22Rv1 (cell line): Measurements from ENCODE around the gene ZMYND10.
"Not testable (repeated sequence)": the region's sequence is repeated elsewhere in the genome, so short reads cannot be mapped to it uniquely, and the experiment has no call there.

ENCODE experiments used
- H3K27ac ChIP-seq: fragments of 450-650 bp; 2 replicates; pipeline ENCODE4 v1.5.1; 2017
- ZFX ChIP-seq: fragments of 450-650 bp; IDR thresholded peaks from 2 replicates; pipeline ENCODE4 v1.6.1; 2017; ENCODE audit warnings: antibody characterized with exemption, borderline replicate concordance
- TF ChIP-seq, protein P1 (sequence below): fragments of 450-650 bp; IDR thresholded peaks from 2 replicates; pipeline ENCODE4 v1.5.1; 2017; ENCODE audit warnings: mild to moderate bottlenecking

ZMYND10 gene

GRCh38 chr3:50314816-50315215, 30.7 kb downstream of the ZMYND10 start:
- H3K27ac ChIP-seq: 0 out of 2 replicates have a peak overlapping the region, but pooled peaks have one; percentile 13
- TF ChIP-seq, protein P1, sequence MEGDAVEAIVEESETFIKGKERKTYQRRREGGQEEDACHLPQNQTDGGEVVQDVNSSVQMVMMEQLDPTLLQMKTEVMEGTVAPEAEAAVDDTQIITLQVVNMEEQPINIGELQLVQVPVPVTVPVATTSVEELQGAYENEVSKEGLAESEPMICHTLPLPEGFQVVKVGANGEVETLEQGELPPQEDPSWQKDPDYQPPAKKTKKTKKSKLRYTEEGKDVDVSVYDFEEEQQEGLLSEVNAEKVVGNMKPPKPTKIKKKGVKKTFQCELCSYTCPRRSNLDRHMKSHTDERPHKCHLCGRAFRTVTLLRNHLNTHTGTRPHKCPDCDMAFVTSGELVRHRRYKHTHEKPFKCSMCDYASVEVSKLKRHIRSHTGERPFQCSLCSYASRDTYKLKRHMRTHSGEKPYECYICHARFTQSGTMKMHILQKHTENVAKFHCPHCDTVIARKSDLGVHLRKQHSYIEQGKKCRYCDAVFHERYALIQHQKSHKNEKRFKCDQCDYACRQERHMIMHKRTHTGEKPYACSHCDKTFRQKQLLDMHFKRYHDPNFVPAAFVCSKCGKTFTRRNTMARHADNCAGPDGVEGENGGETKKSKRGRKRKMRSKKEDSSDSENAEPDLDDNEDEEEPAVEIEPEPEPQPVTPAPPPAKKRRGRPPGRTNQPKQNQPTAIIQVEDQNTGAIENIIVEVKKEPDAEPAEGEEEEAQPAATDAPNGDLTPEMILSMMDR: no peak
- TF ChIP-seq ZFX: no peak

- 0 out of 2 replicates have a peak overlapping the region, but pooled peaks have one; percentile 13 for H3K27ac ChIP-seq
- no peak for TF ChIP-seq ZFX
- TF ChIP-seq, protein P1: no peak
These were observed 31.2 kb downstream of the ZMYND10 start for GRCh38 chr3:50314342-50314741.

DNA sequence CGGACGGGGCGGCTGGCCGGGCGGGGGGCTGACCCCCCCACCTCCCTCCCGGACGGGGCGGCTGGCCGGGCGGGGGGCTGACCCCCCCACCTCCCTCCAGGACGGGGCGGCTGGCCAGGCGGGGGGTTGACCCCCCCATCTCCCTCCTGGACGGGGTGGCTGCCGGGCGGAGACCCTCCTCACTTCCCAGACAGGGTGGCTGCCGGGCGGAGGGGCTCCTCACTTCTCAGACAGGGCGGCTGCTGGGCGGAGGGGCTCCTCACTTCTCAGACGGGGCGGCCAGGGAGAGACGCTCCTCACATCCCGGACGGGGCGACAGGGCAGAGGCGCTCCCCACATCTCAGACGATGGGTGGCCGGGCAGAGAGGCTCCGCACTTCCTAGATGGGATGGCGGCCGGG, 33.5 kb downstream of the ZMYND10 start:
- not testable (repeated sequence) for H3K27ac ChIP-seq

- H3K27ac ChIP-seq: no peak overlapping the region
These were observed 40.9 kb downstream of the ZMYND10 start for GRCh38 chr3:50304601-50305000.

GRCh38 chr3:50303013-50303815, 42.3 kb downstream of the ZMYND10 start, which contains the start of gene HYAL1:
Gene HYAL1 (minus strand): TSS chr3:50303574. CDS start chr3:50302956, 618 bp downstream.
- peak within 1 kb of the TSS; percentile 38; the same call in 1 of the 2 replicates for H3K27ac ChIP-seq

More at GRCh38 chr3:50304601-50305000, 40.9 kb downstream of the ZMYND10 start:
- TF ChIP-seq, protein P1: no peak
- no peak for TF ChIP-seq ZFX

DNA sequence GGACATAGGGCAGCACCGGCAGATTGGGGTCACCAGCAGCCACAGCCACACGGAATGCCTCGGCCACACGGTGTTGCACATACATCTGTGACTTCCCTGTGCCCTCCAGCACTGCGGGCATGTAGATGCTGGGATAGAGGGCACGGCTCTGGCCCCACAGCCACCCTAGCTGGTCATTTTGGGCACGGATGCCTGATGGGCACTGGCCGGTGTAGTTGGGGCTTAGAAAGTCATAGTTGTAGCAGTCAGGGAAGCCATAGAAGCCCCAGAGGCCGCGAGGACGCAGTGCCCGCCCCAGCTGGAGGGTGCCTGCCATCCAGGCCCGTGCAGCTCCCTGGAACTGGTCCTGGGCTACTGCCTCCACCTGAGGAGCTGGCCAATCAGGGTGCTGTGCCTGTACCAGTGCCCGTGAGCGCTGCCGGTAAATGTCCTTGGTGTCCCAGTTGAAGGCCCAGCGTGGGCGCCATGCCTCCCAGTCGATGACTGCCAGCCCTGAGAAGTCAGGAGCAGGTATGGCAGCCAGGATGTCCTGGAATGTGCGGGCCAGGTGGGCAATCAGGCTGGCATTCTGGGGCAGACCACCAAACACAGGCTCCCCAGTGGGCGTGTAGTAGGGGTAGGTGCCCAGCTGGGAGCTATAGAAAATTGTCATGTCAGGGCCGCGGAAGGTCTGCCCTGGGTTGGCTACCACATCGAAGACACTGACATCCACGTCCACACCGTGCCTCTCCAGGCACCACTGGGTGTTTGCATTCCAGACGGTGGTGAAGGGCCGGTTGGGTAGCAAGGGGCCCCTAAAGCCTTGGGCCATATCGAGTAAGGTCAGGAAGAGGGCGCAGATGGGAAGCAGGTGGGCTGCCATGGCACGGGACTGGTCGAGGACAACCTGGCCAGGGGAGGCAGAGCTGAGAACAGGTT, 43.2 kb downstream of the ZMYND10 start:
- peak overlapping the region; percentile 38; the same call in 1 of the 2 replicates for H3K27ac ChIP-seq
- TF ChIP-seq, protein P1: no peak
- TF ChIP-seq ZFX: no peak

More at GRCh38 chr3:50303013-50303815, 42.3 kb downstream of the ZMYND10 start, which contains the start of gene HYAL1:
- TF ChIP-seq ZFX: no peak
- TF ChIP-seq, protein P1: no peak

DNA sequence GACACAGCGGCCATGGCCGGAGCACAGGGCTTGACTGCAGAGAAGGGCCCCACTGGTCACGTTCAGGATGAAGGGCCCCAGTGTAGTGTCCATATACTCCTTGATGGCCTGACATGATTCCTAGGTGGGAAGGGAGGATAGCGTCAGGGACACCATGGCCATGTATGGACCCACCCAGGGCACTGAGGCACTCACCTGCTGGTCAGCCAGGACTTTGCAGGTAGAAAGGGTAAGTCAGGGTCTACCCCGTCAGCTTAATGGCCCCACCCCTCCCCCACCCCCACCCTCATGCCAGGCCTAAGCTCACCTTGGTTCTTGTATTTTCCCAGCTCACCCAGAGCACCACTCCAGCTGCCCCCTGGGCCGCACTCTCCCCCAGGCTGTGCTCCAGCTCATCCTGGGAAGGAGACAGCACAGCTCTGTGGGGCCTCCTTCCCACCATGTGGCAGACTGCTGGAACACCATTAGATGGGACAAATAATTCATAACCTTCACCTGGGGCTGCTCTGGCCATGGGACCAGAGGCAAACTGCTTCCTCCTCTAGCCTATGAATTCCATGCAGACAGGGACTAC, 44.8 kb downstream of the ZMYND10 start:
- no peak for TF ChIP-seq ZFX
- TF ChIP-seq, protein P1: no peak
- H3K27ac ChIP-seq: peak overlapping the region; percentile 96
